HG03139 (cell line): ENCODE measurements around the gene PMP22.
A peak's percentile ranks its signal among the peaks of the same experiment; 100 is the strongest.

ENCODE experiments used
- ATAC-seq: cut with Tn5 transposase; IDR thresholded peaks from one replicate; pipeline ENCODE4 v1.9.1; 2021; ENCODE audit not compliant: unreplicated experiment

Gene PMP22

DNA sequence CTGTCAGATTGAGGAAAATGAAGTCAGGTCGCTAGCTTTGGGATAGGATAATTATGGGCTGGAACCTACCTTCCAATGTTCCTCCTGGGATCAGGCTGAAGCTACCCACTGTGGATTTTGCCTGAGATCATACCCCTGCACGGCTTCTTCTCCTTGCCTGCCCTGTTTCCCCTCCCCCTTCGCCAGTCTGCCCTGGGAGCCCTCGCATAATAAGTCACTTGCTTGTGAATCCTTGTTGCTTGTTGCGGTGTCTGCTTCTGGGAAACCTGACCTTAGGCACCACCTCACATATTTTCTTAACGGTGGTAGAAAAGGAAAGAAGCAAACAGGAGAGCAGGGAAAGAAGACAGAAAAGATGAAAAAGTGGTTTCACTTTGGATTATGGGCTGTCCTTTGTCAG, 13.3 kb upstream of the PMP22 start:
- ATAC-seq: no peak

DNA sequence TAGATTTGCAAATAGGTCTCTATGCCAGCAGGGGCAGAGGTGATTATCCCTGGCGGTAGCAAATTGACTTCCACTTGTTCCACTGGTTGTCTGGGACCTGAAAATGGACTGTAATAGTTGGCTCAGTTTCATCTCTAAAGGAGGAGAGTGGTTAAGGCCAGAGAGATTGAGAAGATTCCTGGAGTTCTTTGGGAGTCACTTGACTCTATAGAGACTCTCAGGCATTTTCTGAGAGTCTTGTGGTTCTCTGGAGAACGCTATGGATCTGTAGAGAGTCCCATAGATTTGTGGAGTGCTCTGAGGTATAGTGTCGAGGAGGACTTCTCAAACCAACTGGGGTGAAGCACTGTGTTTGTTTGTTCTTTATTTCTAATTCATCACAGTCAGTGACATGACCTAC, 8.9 kb upstream of the PMP22 start:
- no peak for ATAC-seq

DNA sequence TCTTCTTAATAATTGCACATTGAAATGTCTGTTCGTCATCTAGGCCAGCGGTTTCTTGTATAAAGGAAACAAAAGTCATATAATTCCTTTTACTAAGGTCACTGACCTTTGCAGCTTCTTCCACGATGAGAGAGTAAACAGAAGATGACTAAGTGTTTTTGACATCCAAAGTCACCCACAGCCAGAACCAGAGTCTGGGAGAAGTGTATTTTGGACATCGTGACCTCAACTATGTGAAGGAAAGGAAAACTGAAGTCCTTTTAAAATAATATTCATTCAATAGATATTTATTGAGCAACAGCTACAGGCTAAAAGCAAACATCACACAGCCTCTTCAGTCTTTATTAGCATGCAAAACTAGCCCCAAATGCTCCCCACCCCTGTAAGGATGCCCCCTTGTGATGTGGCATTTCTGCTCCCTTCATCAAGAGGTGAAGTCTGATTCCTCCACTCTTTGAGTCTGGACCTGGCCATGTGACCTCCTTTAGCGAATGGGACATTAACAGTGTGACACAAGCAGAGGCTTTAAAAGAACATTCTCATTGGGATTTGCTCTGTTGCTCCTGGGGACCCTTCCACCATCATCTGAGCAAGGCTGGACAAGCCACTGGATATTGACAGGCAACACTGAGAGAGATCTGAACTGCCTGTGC, 8.1 kb upstream of the PMP22 start:
- ATAC-seq: no peak

DNA sequence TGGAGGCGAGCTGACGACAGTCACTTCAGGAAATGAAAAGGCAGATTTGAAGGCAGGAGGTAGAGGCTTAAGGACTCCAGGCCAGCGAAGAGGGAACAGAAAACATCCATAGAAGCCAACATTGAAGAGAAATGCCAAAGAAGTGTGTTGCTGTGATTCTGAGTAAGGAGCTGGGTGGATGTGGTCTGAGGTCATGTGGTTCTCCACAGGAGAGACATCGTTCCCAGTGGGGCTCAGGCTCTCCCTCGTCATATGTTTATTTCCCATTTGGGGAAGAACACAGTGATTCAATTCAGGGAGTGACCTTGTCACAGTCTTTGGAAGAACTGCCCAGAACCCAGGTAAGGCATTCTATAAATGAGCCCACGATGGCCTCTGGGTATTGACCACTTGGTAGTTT, 6.6 kb upstream of the PMP22 start:
- ATAC-seq: no peak

DNA sequence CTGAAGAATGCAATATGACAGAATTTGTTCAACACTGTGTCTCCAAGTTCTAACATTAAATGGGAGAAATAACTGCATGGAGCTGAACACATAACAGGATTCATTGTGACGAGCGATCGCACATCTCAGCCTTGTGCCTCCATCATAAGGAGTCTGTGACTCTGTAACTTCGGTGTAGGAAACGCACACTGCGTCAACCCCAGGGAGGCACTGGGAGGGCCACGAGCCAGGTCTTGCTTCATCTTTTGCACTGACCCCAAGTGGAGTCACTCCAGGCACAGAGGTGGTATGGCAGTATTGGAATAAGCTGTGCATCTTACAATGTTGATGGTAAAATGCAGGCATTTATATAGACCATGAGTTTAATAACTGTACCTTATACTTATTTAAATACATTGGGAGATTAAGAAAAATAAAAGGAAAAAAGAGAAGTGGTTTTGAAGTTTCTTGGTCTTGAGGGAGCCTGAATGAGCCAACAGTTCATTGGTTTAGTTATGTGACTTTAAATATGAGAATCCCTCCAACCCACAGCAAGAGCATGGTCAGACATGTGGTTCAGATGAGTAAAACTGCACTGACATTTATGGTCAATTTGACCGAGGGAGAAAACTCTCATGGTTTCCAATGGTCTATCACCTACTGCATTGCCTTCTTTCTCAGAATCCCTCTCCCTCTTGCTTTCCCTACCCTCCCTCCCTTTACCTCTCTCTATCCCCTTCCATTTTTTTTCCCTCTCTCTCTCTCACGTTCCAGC, 5.7 kb upstream of the PMP22 start:
- no peak for ATAC-seq

DNA sequence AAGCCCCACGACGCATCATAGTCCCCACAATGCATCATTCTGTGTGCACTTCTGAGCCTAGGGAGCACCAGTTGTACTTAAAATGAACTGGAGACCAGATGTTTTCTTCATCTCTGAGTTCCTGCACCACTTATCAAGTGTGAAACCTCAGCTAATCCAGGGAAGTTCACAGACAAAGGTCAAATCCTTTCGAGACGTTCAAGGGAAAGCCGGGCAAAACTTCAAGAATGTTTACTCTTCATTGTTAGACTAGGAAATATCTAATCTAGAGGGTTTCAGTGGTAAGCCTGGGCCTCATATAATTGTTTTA, 4.6 kb upstream of the PMP22 start:
- no peak for ATAC-seq

DNA sequence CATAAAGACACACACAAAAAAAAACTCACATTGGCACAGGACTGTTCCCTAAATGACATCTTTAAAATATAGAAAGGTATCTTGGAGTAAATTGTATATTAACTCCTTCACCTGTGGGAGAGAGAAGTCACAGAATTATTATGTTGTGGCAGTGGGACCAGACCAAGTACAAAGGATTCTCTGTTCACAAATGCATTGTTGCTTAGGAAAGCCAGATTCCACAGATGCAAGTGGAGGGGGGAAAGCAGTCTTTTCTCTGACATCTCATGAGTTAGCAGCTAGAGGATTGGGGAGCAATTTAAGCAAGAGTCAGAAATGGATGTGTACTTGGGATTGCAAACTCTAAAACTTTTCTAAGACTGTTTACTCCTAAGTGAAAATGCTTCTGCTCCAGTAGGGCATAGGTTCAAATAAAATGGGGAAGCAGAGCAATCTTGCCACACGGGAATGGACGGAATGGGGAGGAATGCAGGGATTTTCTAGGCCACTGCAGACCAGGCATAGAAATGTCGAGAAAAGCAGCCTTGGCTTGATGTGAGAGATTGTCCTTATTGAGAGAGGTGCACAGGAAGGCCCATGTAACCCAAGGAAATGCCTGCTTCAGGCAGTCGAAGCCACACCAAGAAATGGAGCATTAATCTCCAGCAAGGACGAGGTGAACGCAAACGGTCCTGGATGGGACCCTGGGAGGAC, 4.1 kb upstream of the PMP22 start:
- no peak for ATAC-seq

DNA sequence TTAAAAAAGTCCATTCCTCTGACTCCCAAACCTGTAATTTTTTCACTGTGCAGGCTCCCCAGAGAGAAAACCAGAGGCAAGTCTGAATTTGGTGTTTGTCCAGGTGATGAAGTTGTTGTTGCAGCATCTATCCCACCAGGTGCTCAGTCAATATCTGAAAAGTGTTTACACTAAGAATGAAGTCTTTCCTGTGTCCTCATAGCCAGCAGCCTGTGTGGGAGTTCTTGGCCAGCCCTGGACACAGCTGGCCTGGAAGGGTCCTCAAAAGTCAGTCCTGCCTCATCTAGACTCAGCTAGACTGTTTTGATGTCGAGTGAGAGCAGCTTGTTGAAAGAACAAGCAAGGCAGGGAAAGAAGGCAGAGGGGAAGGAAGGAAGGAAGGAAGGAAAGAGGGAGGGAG, 3.3 kb upstream of the PMP22 start:
- no peak for ATAC-seq

DNA sequence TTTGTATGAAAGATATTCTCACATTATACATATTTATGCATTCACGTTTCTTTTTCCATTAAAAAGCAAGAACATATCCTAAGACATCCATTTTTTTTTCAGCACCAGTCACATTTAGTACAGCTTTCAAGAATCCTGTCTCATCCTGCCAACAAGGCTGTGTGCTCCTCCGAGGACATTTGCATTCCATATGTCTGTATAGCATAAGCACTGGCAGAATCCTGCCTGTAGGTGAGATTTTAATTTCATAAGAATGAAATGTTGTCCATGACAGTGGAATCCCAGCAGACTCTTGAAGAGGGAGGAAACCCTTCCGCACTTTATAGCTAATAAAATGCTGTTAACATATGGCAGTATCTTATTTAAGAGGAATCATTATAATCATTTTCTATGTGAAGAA, 2.9 kb upstream of the PMP22 start:
- no peak for ATAC-seq

DNA sequence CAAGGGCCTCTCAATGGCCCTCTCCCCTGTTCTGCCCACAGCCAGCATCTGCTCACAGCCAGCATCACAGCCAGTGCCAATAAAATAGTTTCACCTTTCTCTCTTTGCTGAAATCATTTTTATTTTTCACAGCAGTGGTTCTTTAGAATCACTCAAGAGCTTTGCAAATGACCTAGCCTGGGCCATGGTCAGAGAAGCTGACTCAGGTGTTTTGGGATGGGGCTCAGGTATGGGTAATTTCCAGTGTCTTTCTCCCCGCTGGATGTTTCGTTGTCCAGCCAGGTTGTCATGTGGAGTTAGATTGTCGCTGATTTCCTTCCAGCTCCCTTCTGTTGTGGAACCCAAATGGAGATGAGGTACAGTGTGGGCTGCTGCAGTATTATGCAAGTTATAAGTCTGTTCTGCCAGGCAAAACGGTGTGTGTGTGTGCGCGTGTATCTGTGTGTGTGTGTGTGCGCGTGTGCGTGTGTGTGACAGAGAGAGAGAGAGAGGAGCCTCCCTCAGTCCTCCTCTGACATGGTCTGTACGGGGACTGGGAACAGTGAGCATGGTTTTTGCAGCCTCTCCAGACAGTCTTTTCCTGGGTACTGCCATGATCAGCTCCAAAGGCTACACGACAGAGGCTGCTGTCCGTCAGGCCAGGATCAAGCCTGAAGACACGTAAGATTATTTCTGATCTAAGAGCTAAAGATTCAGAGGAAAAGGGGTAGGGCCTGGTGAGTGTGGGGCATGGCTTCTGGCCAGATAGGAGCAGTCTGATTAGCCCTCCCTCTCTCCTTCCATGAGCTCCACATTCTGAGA, 1.4 kb upstream of the PMP22 start:
- no peak for ATAC-seq

DNA sequence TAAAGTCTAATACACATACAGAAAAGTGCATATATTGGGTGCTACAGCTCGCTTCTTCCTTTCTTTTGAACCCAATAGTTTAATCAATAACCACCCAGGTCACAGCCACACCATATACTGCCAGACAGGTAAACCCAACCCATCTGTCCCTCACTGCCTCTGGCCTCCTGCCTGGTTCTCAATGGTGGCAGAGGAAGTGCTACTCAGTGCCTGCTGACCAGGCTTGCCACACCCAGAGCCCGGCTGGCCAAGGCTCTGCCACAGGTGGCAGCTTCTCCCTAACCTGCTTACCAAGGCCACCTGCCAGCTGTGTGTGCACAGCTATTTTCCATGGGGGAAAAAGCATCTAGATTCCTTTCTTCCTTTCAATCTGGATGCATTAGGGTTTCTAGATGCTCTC, 584 bp downstream of the PMP22 start:
- ATAC-seq: no peak

DNA sequence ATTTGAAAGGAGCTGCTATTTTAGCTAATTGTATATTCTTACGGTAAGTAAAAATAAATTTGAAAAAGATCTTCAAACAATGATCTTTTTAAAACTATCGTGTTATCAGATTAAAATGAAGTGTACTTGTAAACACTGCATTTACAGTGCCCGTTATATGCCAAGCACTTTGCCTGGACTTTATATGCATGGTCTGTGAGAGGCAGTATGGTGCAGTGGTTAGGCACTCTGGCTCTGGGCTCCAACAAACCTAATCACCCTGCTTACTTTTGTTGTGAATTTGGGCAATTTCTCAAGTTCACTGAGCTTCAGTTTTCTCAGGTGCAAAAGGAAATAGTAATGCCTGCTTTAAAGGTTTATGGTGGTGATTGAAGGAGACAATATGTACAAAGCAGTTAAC, 1.4 kb downstream of the PMP22 start:
- no peak for ATAC-seq

DNA sequence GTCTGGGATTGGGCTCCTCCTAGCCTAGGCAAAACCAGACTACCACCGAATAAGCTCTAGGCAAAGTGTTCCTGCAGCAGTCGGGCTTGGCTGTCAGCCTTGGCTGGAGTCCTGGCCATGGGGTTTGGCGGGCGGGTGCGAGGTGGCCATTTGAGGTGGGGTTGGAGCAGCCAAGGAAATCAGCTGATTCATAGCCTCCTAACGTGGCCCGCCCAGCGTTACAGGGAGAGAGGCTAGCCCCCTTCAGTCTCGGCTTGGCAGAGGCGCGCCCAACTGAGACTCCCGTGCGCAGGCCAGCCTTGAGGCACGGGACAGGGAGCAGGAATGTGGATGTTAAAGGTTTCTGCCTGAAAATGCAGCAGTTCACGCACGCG, 1.9 kb downstream of the PMP22 start:
- no peak for ATAC-seq

DNA sequence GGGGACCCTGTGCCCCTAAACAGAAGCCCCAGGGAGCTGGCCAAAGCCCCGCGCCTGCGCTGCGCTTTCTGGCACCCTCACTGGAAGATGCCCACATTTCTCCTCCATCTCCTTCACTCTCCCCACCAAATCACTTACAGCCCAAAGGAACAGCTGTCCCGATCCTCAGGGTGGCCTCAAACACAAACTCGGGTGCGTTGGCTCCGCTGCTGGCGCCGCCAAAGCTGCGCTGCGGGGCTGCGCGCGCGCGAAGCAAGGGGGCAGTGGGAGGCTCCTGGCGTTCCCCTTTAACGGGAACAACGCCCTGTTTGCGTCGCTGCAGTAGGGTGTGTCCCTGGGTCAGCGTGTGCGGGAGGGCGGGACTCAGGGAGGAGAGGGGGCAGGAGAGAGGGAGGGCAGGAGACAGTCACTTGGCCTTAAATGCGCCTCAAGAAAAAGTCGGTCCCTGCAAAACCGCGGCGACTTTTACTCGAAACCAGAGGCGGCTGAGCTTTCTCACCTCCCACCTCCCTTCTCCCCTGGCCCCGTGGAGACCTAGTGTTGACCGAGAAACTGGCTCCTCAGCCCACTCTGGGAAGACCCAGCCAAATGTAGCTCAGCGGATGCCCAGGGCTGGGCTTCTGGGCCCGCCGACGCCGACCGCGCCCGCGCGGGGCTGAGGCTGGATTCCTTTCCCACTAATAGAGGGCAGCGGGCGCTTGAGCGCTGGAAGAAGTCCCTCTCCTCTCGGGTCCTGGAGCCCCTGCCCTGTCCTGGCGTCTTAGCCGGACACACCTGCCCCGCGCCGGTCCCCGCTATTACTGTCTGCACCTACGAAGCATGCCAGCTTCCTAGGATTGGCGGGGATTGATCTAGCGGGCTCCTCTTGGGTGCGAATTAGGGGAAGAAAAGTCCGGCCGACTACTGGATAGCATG, 2.6 kb downstream of the PMP22 start:
- no peak for ATAC-seq

DNA sequence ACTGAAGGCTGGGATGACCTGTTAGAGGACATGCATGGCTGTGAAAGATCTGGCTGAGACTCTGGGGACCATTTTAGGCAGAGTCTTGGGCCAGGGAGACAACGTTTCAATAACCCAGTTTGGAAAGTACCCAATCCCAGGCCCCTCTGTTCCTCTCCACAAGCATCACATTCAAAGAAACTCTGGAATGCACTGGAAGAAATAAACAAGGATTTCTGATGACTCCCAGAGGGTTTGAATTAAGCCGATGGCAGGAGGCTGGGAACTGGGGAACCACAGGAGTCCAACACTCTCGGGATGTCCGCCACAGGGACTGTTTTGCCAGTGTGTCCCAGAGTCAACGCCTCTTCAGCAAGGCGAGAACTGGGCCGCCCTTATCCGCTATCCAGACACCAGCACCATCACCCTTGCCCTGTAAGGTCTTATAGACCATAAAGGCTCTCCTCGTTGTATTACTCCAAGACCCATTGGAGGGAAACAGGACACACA, 3.3 kb downstream of the PMP22 start:
- ATAC-seq: no peak

DNA sequence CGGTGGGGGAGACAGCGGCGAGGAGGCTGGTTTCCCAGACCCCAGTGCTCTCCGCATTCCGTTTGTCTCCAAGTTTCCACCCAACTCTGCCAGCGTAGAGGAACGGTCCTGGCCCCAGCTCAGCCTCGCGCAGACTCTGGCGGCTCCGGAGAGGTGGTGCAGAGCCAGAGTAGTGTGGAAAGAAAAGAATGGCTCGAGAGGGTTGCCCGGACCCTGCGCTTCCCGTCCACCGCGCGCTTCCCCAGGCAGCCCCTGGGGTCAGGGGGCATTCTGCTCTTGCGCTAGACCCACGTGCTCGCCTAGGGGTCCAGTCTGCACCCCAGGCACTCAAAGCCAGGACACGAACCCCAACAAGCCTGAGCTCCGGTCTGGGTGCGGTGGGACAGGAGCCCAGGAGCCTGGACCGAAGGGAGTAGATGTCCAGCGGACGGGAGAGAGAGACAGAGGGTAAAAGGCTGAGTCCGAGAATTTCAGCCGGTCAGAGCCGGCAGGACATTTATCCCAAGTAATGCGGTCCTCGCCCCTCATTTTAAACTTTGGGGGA, 3.8 kb downstream of the PMP22 start:
- no peak for ATAC-seq

DNA sequence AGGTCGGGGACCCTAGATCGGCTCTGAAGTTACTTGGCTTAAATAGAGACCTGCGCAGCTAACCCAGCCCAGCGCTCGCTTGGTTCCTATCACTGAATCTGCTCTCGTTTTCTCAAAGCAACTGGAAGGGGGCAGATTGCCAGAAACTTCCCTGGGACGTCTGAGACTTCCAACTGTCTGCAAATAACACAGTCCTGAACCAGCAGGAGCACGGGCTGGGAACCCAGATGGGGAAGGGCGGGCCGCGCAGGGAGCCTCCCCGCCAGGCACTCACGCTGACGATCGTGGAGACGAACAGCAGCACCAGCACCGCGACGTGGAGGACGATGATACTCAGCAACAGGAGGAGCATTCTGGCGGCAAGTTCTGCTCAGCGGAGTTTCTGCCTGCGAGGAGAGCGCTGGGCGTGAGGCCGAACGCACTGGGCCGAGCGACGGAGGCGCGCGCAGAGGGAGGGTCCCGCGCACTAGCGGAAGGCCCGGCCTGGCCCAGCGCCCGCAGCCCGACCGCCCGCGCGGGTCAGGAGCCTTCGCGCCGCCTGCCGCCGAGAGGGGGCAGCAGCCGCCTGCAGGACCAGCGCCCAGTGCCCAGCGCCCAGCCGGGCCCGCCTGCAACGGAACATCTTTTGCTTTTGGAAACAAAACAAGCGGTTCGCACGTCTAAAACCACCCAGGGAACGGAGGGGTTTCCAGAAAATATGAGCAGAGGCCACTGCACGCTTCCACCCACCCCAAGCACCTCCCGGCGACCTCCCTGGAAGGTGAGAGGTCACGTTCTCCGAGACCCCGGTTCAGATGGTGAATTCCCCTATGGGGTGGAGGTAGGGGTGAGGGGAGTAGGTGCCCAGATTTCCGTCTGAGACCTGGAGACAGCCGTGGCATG, 4.5 kb downstream of the PMP22 start:
- ATAC-seq: peak; percentile 56

DNA sequence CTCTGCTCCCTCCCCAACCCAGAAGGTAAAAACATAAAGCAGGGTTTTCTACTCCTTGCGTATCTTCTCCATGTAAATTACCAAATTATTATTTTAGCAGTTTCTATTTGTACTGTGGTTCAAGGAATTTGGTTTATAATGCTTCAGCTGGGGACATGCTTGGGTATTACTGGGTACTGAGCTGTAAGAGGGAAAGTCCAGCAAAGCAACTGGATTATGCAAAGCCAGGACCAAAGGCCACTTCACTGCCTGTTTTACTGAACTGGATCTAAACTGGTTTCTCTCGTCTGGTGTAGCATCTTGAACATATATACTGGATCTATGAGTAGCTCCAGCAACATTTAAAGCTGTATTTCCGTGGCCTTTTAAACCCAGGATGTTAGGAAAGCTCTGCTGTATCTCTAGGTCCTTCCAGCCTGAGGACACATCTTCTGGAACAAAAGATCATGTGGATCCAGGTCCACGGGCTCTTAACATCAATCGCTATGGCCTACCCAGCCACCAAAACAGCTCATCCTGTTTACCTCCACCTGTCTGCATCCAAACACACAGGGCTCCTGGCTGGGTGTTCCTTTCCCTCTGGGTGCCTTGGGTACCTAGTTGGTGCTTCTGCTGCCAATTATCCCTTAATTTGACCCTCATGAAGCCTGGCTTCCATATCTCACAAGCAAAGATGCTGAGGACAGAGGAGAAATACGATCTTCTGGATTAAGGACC, 7.2 kb downstream of the PMP22 start:
- ATAC-seq: no peak
